Ureter (tissue), 1 donor: ENCODE measurements around the gene BOC. TPM values are rescaled to one million over a fixed set of nuclear protein-coding genes. Genes with fewer than 3 reads are reported as not detected.

Experiments
- DNase-seq: peaks from one replicate; pipeline ENCODE4 v3.0.0-alpha.2; 2020; ENCODE audit warnings: low spot score
- total RNA-seq: library from RNA; stranded (reverse); gene quantifications from one replicate; pipeline ENCODE4 v1.2.4, GENCODE V29; 2023
- donor health status: DM: yes; HTN: yes; CAD: no.

The BOC gene
- total RNA-seq, 1 donor from 2014 or later = 79.6 TPM

DNA sequence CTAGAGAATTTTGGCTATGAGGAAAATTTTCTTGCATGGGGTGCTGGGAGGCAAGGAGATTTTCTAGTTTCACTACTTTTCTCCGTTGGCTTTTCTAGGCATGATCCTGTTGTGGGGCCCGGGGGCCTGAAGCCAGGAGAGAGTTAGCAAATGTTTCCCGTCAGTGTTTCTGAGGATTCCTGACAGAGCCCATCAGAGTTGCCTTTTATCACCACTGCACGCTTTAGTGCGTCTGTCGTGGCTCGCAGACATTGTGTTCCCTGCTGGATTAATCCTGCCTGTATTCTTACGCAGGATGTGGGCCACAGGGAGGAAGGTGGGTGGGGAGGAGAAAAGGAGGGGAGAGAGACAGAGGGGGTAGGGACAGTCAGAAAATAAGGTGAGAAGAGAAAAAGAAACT is 18.1 kb upstream of the BOC start:
- no peak for DNase-seq

GRCh38 chr3:113193719-113194118 is 17.6 kb upstream of the BOC start:
- DNase-seq = no peak

DNA sequence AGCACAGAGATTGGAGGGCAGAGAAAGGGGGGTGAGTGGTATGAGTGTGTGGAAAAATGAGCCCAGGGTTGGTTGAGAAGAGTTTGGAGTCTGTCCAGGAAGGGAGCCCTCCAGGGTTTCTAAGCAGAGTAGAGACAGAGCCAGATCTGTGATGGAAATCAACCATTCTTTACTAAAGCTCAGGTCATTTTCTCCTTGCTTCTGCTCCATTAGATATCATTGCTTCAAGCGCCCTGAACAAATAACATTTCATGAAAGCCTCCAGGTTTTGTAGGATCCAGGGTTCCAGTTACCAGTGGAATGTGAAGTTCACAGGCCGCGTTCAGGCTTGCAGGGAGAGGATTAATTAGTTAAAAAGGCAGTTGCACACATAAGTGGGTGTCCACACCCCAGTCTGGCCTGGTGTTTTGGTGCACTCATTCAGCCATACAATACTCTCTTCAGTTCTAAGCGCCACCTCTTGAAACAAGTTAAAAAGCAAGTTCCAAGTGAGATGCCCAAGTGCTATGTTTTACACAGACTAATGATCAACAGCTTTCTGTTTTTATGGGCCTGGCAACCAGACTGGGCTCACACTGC is 16.4 kb upstream of the BOC start:
- DNase-seq = no peak

- DNase-seq = no peak
Observed at GRCh38 chr3:113200351-113200750, 11.0 kb upstream of the BOC start.

DNA sequence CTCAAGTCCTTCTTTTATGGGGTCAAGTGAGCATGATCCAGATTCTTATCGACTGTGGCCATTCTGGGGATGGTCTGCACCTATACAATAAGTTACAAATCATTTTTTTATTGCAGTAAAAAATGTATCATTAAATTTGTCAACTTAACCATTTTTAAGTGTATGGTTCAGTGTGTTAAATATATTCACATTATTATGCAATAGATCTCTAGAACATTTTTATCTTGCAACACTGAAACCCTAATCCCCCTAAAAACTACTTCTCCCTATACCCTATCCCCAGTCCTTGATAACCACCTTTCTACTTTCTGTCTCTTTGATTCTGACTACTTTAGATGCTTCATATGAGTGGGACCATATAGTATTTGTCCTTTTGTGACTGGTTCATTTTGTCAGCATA is 10.4 kb upstream of the BOC start:
- no peak for DNase-seq

DNA sequence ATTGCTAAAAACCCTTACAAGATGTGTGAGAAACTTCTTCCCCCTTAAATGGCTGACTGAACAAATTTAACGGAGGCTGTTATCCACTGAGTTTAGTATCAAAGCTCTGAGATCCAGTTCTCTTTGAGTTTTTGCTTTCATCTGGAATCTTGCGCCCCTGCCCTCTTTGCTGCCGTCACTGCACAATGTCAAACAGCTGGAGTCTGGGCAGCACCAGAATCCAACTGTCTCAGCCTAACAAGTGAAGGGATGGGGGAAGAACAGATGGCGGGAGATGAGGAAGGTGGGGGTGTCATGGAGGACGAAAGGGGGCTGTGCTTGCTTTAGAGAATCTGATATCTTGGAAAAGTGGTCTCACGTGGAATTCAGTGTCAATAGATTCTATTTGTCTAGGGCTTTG is 7.0 kb upstream of the BOC start:
- DNase-seq = no peak

- no peak for DNase-seq
Observed at GRCh38 chr3:113205481-113205880, 5.9 kb upstream of the BOC start.

GRCh38 chr3:113210604-113211329 is 590 bp upstream of the BOC start:
- DNase-seq = no peak

DNA sequence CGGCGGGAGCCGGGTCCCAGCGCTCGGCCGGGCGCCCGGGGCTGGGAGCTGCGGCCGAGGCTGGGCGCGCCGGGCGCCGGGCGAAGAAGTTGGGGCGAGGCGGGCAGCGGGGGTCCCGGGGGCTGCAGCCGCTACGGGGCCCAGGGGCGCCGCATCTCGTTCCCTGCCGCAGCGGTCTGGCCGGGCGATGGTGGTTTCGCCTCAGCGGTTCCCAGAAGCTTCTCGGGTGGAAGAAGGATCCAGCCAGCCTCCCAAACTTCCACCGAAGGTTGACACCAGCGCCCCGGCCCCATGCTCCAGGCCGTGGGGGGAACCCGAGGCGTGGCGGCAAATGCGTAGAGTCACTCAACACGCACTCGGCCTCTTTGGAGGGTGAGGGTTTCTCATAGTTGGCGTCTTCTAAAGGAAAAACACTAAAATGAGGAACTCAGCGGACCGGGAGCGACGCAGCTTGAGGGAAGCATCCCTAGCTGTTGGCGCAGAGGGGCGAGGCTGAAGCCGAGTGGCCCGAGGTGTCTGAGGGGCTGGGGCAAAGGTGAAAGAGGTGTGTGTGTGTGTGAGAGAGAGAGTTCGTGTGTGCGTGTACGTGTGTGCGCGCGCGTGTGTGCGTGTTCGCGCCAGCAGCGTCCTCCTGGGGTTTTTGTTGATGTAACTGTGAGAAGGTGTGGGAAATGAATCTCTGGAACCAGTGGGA is 940 bp downstream of the BOC start:
- no peak for DNase-seq

- DNase-seq = no peak
Observed at GRCh38 chr3:113212844-113213375, 1.6 kb downstream of the BOC start.

DNA sequence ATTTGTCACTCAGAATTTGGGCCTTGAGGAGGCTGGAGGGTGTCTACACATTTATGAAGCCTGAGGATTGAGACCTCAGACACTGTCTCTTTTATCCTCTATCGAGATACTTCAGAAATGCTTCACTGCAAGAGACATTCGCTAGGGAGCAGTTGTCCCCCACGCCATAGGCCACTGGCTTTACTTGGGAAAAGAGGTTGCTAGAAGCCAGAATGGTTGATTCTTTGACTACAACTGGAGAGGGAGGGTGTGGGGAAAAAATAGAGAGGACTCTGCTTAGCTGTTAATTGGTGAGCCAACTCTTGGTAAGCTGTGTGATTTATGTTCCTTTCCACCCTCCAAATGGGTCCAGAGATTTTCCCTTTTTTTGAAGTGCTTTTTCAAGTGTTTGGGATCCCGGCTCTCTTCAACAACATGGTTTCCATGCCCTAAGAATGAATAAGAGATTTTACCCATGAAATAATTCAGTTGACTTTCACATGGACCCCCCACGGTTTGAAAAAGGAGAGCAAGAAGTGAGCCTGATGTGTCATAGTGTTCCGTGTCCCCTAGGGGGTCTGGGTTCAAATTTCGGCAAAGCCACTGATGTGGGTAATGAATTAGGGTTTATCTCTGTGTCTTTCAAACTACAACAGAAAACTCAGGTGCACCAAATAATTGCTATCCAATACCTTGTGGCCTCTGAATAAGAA is 2.7 kb downstream of the BOC start:
- DNase-seq = no peak

GRCh38 chr3:113214917-113215595 is 3.7 kb downstream of the BOC start:
- no peak for DNase-seq

- no peak for DNase-seq
Observed at GRCh38 chr3:113216393-113216792, 5.0 kb downstream of the BOC start.

DNA sequence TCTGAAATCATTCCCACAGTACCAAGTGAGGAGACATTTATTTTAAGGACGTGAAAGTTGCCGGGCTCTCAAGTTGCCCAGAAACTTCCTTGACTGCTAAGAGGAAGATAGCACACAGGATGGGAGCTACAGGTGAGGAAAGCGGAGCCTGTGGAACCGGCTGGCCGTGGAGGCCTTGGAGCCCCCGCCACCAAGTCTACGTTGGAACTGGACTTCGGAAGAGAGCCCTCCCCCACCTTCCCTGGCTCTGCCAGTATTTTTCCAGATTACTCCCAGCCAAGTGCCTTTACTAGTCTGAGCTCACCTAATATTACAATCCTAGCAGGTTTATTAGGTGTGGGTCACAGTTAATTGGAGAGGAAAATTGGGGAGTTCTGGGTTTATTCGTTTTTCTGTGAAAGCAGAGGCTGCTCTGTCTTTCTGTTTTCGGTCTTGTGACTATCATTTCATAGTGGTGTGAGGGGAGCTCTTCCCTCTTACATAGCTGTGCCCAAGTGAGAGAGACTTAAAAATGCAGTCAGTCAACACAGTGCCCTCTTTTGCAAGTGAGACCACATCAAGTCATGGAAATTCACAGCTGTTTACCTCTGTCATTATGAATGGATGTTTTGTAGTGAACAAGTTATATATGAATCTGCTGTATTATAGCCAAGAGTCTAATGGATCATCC is 6.8 kb downstream of the BOC start:
- no peak for DNase-seq

DNA sequence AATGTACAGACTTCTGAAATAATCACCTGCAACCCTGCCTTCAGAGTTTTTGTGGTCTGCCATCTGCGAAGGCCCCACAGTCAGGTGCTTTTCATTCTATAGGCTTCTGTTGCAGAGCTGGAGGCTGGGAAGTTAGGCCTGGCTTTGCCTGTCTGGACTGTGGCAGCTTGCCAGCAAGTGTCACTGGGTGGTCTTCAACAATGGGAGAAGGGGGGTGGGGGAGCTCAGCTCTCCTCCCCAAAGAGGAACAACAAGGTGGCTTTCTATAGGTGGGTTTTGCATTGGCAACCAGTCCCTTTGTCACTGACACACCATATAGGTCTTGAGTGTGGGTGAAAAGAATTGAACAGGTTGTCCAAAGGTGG is 7.3 kb downstream of the BOC start:
- DNase-seq = no peak

DNA sequence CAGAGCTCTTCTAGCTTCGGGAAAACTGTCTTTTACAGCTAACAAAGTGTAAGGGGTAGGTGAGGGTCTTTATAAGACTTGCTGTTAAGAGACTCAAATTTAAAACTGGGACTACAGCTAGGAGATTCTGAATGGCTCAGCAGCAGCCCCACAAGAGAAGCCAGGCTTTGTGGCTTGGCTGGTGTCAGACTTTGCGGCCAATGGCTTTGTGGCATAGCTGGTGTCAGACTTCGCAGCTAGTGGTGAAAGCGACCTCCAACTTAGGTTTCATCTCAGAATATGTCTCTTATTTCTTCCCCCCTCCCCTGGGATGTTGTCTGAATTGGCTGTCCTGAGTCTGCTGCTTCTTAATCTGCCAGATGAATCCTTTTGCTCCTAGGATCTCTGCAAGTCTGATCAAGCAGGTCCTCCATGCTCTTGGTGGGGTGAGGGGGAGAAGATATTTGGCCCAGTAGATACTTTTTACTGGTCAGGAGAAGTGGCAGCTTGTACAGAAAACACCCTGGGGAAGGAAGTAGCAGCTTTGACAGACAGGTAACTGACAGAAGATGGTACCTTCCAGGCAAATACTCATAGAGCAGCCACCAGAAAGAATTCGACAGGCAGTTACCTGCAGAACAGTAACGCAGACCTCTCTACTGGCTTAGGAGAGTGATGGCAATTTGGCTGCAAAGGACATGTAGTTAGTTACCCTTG is 8.4 kb downstream of the BOC start:
- DNase-seq = no peak

DNA sequence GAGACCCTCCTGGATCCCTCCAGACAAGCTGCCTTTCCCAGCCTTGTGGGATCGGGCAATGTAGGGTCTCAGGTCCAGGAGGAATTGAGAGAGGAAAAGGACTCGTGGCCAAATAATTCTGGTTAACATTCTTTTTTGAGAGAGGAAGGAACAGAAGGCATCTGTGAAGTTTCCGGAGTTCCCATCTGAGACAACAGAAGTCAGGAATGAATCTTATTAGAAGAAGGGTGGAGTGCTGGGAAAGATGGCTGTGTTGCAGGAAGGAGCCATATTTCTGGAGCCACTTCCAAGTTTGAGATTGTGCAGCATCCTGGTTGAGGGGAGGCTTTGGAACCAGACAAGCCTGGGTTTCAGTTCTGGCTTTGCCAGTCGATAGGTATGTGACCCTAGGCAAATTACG is 9.4 kb downstream of the BOC start:
- DNase-seq = no peak

- no peak for DNase-seq
Observed at GRCh38 chr3:113221721-113222257, 10.4 kb downstream of the BOC start.

DNA sequence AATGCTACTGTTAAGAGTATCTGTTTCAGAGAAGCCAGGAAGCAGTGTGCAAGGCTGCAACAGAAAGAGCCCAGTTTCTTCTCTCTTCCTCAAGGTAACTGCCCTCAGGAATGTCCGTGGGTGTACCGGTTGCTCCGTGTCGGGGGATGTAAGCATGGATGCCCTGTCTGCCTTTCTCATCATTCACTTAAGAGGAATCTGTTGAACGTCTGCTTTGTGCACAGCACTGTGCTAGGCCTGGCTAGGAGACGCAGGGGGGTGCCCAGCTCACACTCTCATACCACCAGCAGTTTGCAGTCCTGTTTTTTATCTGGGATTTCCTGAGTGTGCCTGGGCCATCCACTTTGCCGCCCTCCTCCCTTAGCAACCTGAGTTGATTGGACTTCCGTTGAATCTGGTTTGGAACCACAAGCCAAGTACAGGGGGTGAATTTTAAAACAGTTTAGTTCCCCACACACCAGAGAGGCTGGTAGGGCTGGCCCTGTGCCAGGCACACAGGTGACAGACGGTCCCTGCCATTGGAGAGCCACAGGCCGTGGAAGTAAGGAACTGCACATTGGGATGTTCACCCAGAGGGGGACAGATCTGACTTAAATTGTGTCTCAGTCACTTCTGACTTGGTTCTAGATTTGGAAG is 11.2 kb downstream of the BOC start:
- no peak for DNase-seq
